Caco-2 (cell line): ENCODE data around the gene PGAM2. TPM values are rescaled to one million over a fixed set of nuclear protein-coding genes. Genes with fewer than 3 reads are reported as not detected.

Experiments used
- BruUV-seq: library from RNA; stranded (reverse); fragments of 400-500 nt; replicated peaks from 2 replicates; lab custom pipeline; 2021; lab: Mats Ljungman, UMichigan
- CTCF ChIA-PET: fragments of 300-600 bp; sonication (Branson Sonifier 250); formaldehyde crosslinking; loops from one replicate; lab custom pipeline; 2022; ENCODE audit warnings: antibody characterized with exemption; lab: Charles Lee
- POLR2A ChIA-PET: fragments of 300-600 bp; sonication (Branson Sonifier 250); formaldehyde crosslinking; loops from one replicate; lab custom pipeline; 2022; ENCODE audit warnings: antibody characterized with exemption; lab: Charles Lee
- DNase-seq, 2 experiments: peaks; one replicate each; pipeline versions ENCODE4 v3.0.0 to v3.0.0-alpha.2; 2020 to 2022
- H3K27me3 ChIP-seq: replicated peaks from 2 replicates; pipeline ENCODE4 v1.6.0; 2011; ENCODE audit warnings: low read length; ENCODE audit not compliant: control insufficient read depth, insufficient read depth
- H3K36me3 ChIP-seq: 2 replicates; pipeline ENCODE4 v1.5.1; 2011; ENCODE audit warnings: low read length; ENCODE audit not compliant: control insufficient read depth, insufficient read depth
- H3K4me1 ChIP-seq: fragments of 250-450 bp; sonication (Bioruptor Pico); 2 replicates; pipeline ENCODE4 v1.5.1; 2020; ENCODE audit warnings: mild to moderate bottlenecking
- H3K4me3 ChIP-seq: 2 replicates; pipeline ENCODE4 v1.5.1; 2011; ENCODE audit warnings: low read depth, mild to moderate bottlenecking, control low read depth, low read length
- H3K9me3 ChIP-seq: fragments of 250-450 bp; sonication (Bioruptor Pico); 2 replicates; pipeline ENCODE4 v1.5.1; 2020; ENCODE audit warnings: mild to moderate bottlenecking, moderate library complexity
- H3K27ac Mint-ChIP-seq: one replicate; pipeline ENCODE4 v1.8.0; 2022; ENCODE audit warnings: mixed read lengths; ENCODE audit not compliant: unreplicated experiment
- H3K27me3 Mint-ChIP-seq: one replicate; pipeline ENCODE4 v1.8.0; 2022; ENCODE audit warnings: mixed read lengths; ENCODE audit not compliant: insufficient read depth, unreplicated experiment
- H3K36me3 Mint-ChIP-seq: one replicate; pipeline ENCODE4 v1.8.0; 2022; ENCODE audit warnings: mild to moderate bottlenecking, mixed read lengths; ENCODE audit not compliant: insufficient read depth, unreplicated experiment
- H3K4me1 Mint-ChIP-seq: one replicate; pipeline ENCODE4 v1.8.0; 2022; ENCODE audit warnings: low read depth, mixed read lengths; ENCODE audit not compliant: unreplicated experiment
- H3K4me3 Mint-ChIP-seq: one replicate; pipeline ENCODE4 v1.8.0; 2022; ENCODE audit warnings: mild to moderate bottlenecking, moderate library complexity, mixed read lengths; ENCODE audit not compliant: unreplicated experiment
- H3K9me3 Mint-ChIP-seq: one replicate; pipeline ENCODE4 v1.8.0; 2022; ENCODE audit warnings: mixed read lengths; ENCODE audit not compliant: unreplicated experiment
- CTCF ChIP-seq, 2 experiments: fragments of 200-600 bp in 1 of 2; IDR thresholded peaks; 1 replicate in 1 of 2; 2 replicates in 1 of 2; pipeline versions ENCODE4 v1.5.1 to v1.8.0; 2011 to 2022; ENCODE audit warnings: antibody characterized with exemption in 1 of 2, control low read depth in 1 of 2, inconsistent platforms in 1 of 2, low read depth in 1 of 2, low read length in 1 of 2, mild to moderate bottlenecking in 1 of 2, moderate library complexity in 1 of 2; ENCODE audit not compliant: insufficient read depth in 1 of 2, severe bottlenecking in 1 of 2, unreplicated experiment in 1 of 2
- intact Hi-C: fragments of 100-400 bp; cut with micrococcal nuclease; formaldehyde crosslinking; loops from one replicate; pipeline ENCODE4 v1.10.0; 2022; ENCODE audit not compliant: unreplicated experiment
- total RNA-seq: library from RNA; stranded (reverse); gene quantifications from 2 replicates; pipeline ENCODE4 v1.2.3, GENCODE V29; 2022

The PGAM2 gene
- total RNA-seq, 1 experiment from 2014 or later = not detected

- TF ChIP-seq CTCF (IDR thresholded peaks at IDR 0.05; ENCODE audit: insufficient read depth in 1 of 2, low read depth in 1 of 2, low read length in 1 of 2, severe bottlenecking in 1 of 2, unreplicated experiment in 1 of 2) = no peak
- H3K36me3 Mint-ChIP-seq = peaks cover 36% of the 10 kb centered on the region
- H3K27ac Mint-ChIP-seq = no peak overlapping the region
- POLR2A ChIA-PET = interaction anchor here (1.5 kb wide), 1 partner anchor 10 kb away, joined by 5 read pairs; the partner anchor contains the start of gene POLD2
- Histone ChIP-seq H3K4me1 (no peaks in the 10 kb centered on the region), H3K27me3 (no peaks in the 10 kb centered on the region), H3K4me3 (no peak overlapping the region), H3K36me3 (no peaks in the 10 kb centered on the region; the same call in none of the 2 replicates), H3K9me3 (no peaks in the 10 kb centered on the region)
- intact Hi-C loops = no loop called here
- DNase-seq = no peak
- CTCF ChIA-PET = interaction anchor here (1.3 kb wide), 1 partner anchor 41 kb away, joined by 3 read pairs; no protein-coding TSS in a partner anchor
- H3K9me3 Mint-ChIP-seq = no peaks in the 10 kb centered on the region
- no peaks in the 10 kb centered on the region for H3K4me1 Mint-ChIP-seq
- no TSS peak for BruUV-seq
- H3K27me3 Mint-ChIP-seq = no peaks in the 10 kb centered on the region
- H3K4me3 Mint-ChIP-seq = peak overlapping the region; percentile 64
These were observed 47.8 kb upstream of the PGAM2 start for GRCh38 chr7:44112997-44113763.

GRCh38 chr7:44112231-44112996, 47.0 kb upstream of the PGAM2 start:
- peak in 1 of 2 experiments; percentile 30 for DNase-seq
- Mint-ChIP-seq H3K9me3 (no peaks in the 10 kb centered on the region), H3K27ac (no peak overlapping the region), H3K4me3 (peak overlapping the region; percentile 64), H3K27me3 (no peaks in the 10 kb centered on the region), H3K4me1 (no peaks in the 10 kb centered on the region), H3K36me3 (peaks cover 31% of the 10 kb centered on the region)
- intact Hi-C loops = no loop called here
- TF ChIP-seq CTCF (IDR thresholded peaks at IDR 0.05; ENCODE audit: insufficient read depth in 1 of 2, low read depth in 1 of 2, low read length in 1 of 2, severe bottlenecking in 1 of 2, unreplicated experiment in 1 of 2) = no peak
- Histone ChIP-seq H3K4me3 (no peak overlapping the region), H3K36me3 (no peaks in the 10 kb centered on the region; the same call in 1 of the 2 replicates), H3K27me3 (no peaks in the 10 kb centered on the region), H3K4me1 (no peaks in the 10 kb centered on the region), H3K9me3 (no peaks in the 10 kb centered on the region)
- ChIA-PET CTCF (interaction anchor here (1.3 kb wide), 1 partner anchor 40 kb away, joined by 3 read pairs; no protein-coding TSS in a partner anchor), POLR2A (interaction anchor here (1.5 kb wide), 1 partner anchor 10 kb away, joined by 5 read pairs; the partner anchor contains the start of gene POLD2)
- BruUV-seq = no TSS peak

GRCh38 chr7:44111761-44112160, 46.4 kb upstream of the PGAM2 start:
- no peak overlapping the region for H3K4me3 ChIP-seq
- TF ChIP-seq CTCF (IDR thresholded peaks at IDR 0.05; ENCODE audit: insufficient read depth in 1 of 2, low read depth in 1 of 2, low read length in 1 of 2, severe bottlenecking in 1 of 2, unreplicated experiment in 1 of 2) = no peak
- H3K36me3 Mint-ChIP-seq = peaks cover 25% of the 10 kb centered on the region
- peak overlapping the region; percentile 64 for H3K4me3 Mint-ChIP-seq
- no peaks in the 10 kb centered on the region for H3K27me3 ChIP-seq
- no peaks in the 10 kb centered on the region for H3K4me1 Mint-ChIP-seq
- no peak overlapping the region for H3K27ac Mint-ChIP-seq
- no peak for DNase-seq
- H3K36me3 ChIP-seq = no peaks in the 10 kb centered on the region; the same call in 1 of the 2 replicates
- no peaks in the 10 kb centered on the region for H3K9me3 Mint-ChIP-seq
- POLR2A ChIA-PET = interaction anchor here (1.5 kb wide), 1 partner anchor 11 kb away, joined by 5 read pairs; the partner anchor contains the start of gene POLD2
- no peaks in the 10 kb centered on the region for H3K9me3 ChIP-seq
- intact Hi-C loops = no loop called here
- no peaks in the 10 kb centered on the region for H3K4me1 ChIP-seq
- no peaks in the 10 kb centered on the region for H3K27me3 Mint-ChIP-seq
- CTCF ChIA-PET = no interaction called here
- BruUV-seq = no TSS peak
